K562 (cell line): ENCODE measurements around the gene HPN. TPM values are rescaled to one million over a fixed set of nuclear protein-coding genes. Genes with fewer than 3 reads are reported as not detected.
A peak's percentile ranks its signal among the peaks of the same experiment; 100 is the strongest.

ENCODE experiments used
- AFF4 ChIP-seq: sonication (generic); formaldehyde crosslinking; IDR thresholded peaks from 2 replicates; pipeline ENCODE4 v1.8.0; 2023; ENCODE audit warnings: mild to moderate bottlenecking, missing genetic modification reagents
- ARID1B ChIP-seq: fragments of 450-650 bp; IDR thresholded peaks from 2 replicates; pipeline ENCODE4 v1.6.1; 2016; ENCODE audit warnings: antibody characterized with exemption, mild to moderate bottlenecking, inconsistent platforms
- CTBP1 ChIP-seq: fragments of 450-650 bp; IDR thresholded peaks from 2 replicates; pipeline ENCODE4 v1.6.1; 2016; ENCODE audit warnings: borderline replicate concordance
- CTCF ChIP-seq, 3 experiments: IDR thresholded peaks in 2 of 3; conservative IDR thresholded peaks in 1 of 3; 2 replicates each; pipeline ENCODE4 v1.5.1; 2011 to 2012; ENCODE audit warnings: low read length in 3 of 3, mild to moderate bottlenecking in 3 of 3, control low read depth in 2 of 3, improper control_type of control experiment in 1 of 3, inconsistent platforms in 1 of 3, low read depth in 1 of 3, mixed read lengths in 1 of 3, moderate library complexity in 1 of 3; ENCODE audit not compliant: insufficient read depth in 2 of 3
- ELF2 ChIP-seq: fragments of 250-450 bp; sonication (Bioruptor Pico); IDR thresholded peaks from 2 replicates; pipeline ENCODE4 v1.5.0; 2021; ENCODE audit warnings: mild to moderate bottlenecking
- ELK3 ChIP-seq: fragments of 450-650 bp; formaldehyde crosslinking; IDR thresholded peaks from 2 replicates; pipeline ENCODE4 v1.4.0; 2020; ENCODE audit warnings: mild to moderate bottlenecking
- GATAD2A ChIP-seq: fragments of 450-650 bp; IDR thresholded peaks from 2 replicates; pipeline ENCODE4 v1.6.1; 2017
- L3MBTL2 ChIP-seq: fragments of 450-650 bp; IDR thresholded peaks from 2 replicates; pipeline ENCODE4 v1.6.1; 2016; ENCODE audit warnings: mild to moderate bottlenecking, moderate library complexity
- MBD2 ChIP-seq: sonication (generic); IDR thresholded peaks from 2 replicates; pipeline ENCODE4 v1.6.1; 2016; ENCODE audit warnings: low read depth, borderline replicate concordance
- MTA1 ChIP-seq: fragments of 450-650 bp; IDR thresholded peaks from 2 replicates; pipeline ENCODE4 v1.6.1; 2017; ENCODE audit warnings: borderline replicate concordance
- NR2F6 ChIP-seq: fragments of 450-650 bp; formaldehyde crosslinking; IDR thresholded peaks from 2 replicates; pipeline ENCODE4 v1.4.0; 2020; ENCODE audit warnings: mild to moderate bottlenecking
- POLR2AphosphoS5 ChIP-seq: IDR thresholded peaks from 2 replicates; pipeline ENCODE4 v1.6.1; 2011; ENCODE audit warnings: mild to moderate bottlenecking, low read depth, low read length, moderate library complexity; ENCODE audit not compliant: control insufficient read depth, insufficient read depth
- RAD21 ChIP-seq, 2 experiments: fragments of 250-450 bp in 1 of 2; fragments of 450-650 bp in 1 of 2; sonication (Bioruptor Pico) in 1 of 2; formaldehyde crosslinking in 1 of 2; IDR thresholded peaks in 1 of 2; conservative IDR thresholded peaks in 1 of 2; 2 replicates each; pipeline versions ENCODE4 v1.4.0 to v1.8.0; 2020 to 2022; ENCODE audit warnings: mild to moderate bottlenecking in 2 of 2, moderate library complexity in 1 of 2
- RCOR1 ChIP-seq, 2 experiments: IDR thresholded peaks; 2 replicates each; pipeline ENCODE4 v1.6.1; 2012; ENCODE audit warnings: low read depth in 2 of 2, low read length in 2 of 2, borderline replicate concordance in 1 of 2, improper control_type of control experiment in 1 of 2
- SP2 ChIP-seq: IDR thresholded peaks from 2 replicates; pipeline ENCODE4 v1.6.1; 2011; ENCODE audit warnings: mild to moderate bottlenecking, low read depth, low read length, moderate library complexity; ENCODE audit not compliant: poor library complexity, severe bottlenecking; ENCODE audit errors: extremely low read depth
- TCF3 ChIP-seq: sonication (generic); formaldehyde crosslinking; IDR thresholded peaks from 2 replicates; pipeline ENCODE4 v1.4.0; 2020; ENCODE audit warnings: mild to moderate bottlenecking, missing genetic modification reagents
- TOE1 ChIP-seq, 2 experiments: fragments of 450-650 bp in 1 of 2; sonication (generic) in 1 of 2; formaldehyde crosslinking in 1 of 2; IDR thresholded peaks; 2 replicates each; pipeline versions ENCODE4 v1.7.1 to v1.8.0; 2016 to 2022; ENCODE audit warnings: borderline replicate concordance in 2 of 2, mild to moderate bottlenecking in 2 of 2, antibody characterized with exemption in 1 of 2, inconsistent platforms in 1 of 2, low read depth in 1 of 2, missing genetic modification reagents in 1 of 2, moderate library complexity in 1 of 2
- ZFPM2 ChIP-seq: fragments of 250-450 bp; sonication (Bioruptor Pico); IDR thresholded peaks from 2 replicates; pipeline ENCODE4 v1.5.1; 2022; ENCODE audit warnings: mild to moderate bottlenecking
- ZKSCAN3 ChIP-seq: fragments of 250-450 bp; sonication (Bioruptor Pico); IDR thresholded peaks from 2 replicates; pipeline ENCODE4 v1.4.0; 2020
- ZNF408 ChIP-seq: fragments of 250-450 bp; sonication (Bioruptor Pico); IDR thresholded peaks from 2 replicates; pipeline ENCODE4 v1.4.0; 2020; ENCODE audit warnings: low read depth, mild to moderate bottlenecking, moderate library complexity
- ZNF436 ChIP-seq: fragments of 250-450, 450-650 bp; sonication (Bioruptor Pico); formaldehyde crosslinking; IDR thresholded peaks from 2 replicates; pipeline ENCODE4 v1.7.0; 2020; ENCODE audit warnings: mild to moderate bottlenecking
- polyA plus RNA-seq, 8 experiments: library from polyadenylated mRNA; depleted of rRNA in 4 of 8; stranded (reverse) in 5 of 8; unstranded in 3 of 8; fragments of >200 nt; fragmentation: Nextera tagmentation in 2 of 8; fragmentation: Illumina TruSeq in 1 of 8; extraction: Ambion mirVana in 2 of 8; extraction: Trizol in 1 of 8; gene quantifications; 2 replicates each; pipeline versions ENCODE4 v1.2.1 to v1.2.3, GENCODE V29; 2011 to 2014; ENCODE audit warnings: inconsistent platforms in 1 of 8, missing spikeins in 1 of 8
- total RNA-seq, 7 experiments: library from RNA; depleted of rRNA in 6 of 7; stranded (reverse); fragments of >200 nt in 6 of 7; fragmentation: Illumina TruSeq in 2 of 7; extraction: Trizol in 2 of 7; gene quantifications; 2 replicates each; pipeline versions ENCODE4 v1.2.1 to v1.2.3, GENCODE V29; 2011 to 2021; ENCODE audit warnings: low replicate concordance in 1 of 7

Gene HPN
- total and polyA plus RNA-seq, 9 of the 15 experiments (the other 6 are each of a cell fraction or from before 2014, with no cell fraction given) = 0.10 to 0.20 TPM; not detected in 7

- no peak for TF ChIP-seq AFF4
- TF ChIP-seq CTCF (IDR thresholded peaks at IDR 0.05 in 2 of 3, conservative IDR thresholded peaks at IDR 0.05 in 1 of 3; ENCODE audit: insufficient read depth in 2 of 3, low read depth in 1 of 3, low read length in 3 of 3) = peak; percentile 87 to 98 (median 89)
- no peak for TF ChIP-seq POLR2AphosphoS5
- TF ChIP-seq ZNF436 = no peak
- TF ChIP-seq ARID1B = no peak
- TF ChIP-seq TCF3 (CRISPR knock-in tag) = no peak
- TF ChIP-seq ZKSCAN3 (CRISPR knock-in tag) = no peak
- peak; percentile 68; the same call in 1 of the 2 replicates for TF ChIP-seq MTA1
- TF ChIP-seq ELF2 (CRISPR knock-in tag) = no peak
- TF ChIP-seq RAD21 (CRISPR knock-in tag; conservative IDR thresholded peaks at IDR 0.05 in 1 of 2, IDR thresholded peaks at IDR 0.05 in 1 of 2) = peak; percentile 30 to 64; a peak in 3 of 4 replicates
- TF ChIP-seq NR2F6 (CRISPR knock-in tag) = no peak
- TF ChIP-seq MBD2 = no peak
- TF ChIP-seq TOE1 (IDR thresholded peaks at IDR 0.05; ENCODE audit: borderline replicate concordance) = no peak
- TF ChIP-seq TOE1 (CRISPR knock-in tag; IDR thresholded peaks at IDR 0.05; ENCODE audit: borderline replicate concordance, low read depth) = no peak
- TF ChIP-seq L3MBTL2 = 0 out of 2 replicates have a peak, but pooled peaks have one; percentile 31
- peak in 1 of 2 experiments; percentile 19; a peak in 1 of 4 replicates for TF ChIP-seq RCOR1 (IDR thresholded peaks at IDR 0.05; ENCODE audit: borderline replicate concordance in 1 of 2, low read depth in 2 of 2, low read length in 2 of 2)
- TF ChIP-seq ZNF408 = no peak
- TF ChIP-seq ELK3 (CRISPR knock-in tag) = no peak
- TF ChIP-seq GATAD2A = peak; percentile 77; the same call in 1 of the 2 replicates
- no peak for TF ChIP-seq SP2
- no peak for TF ChIP-seq ZFPM2 (CRISPR knock-in tag)
- peak; percentile 35; the same call in 1 of the 2 replicates for TF ChIP-seq CTBP1
- TF ChIP-seq, all 486 proteins: peak for 22
Measured at GRCh38 chr19:35114353-35115176, 73.0 kb downstream of the HPN start (continued).
